NT2/D1 (cell line): ENCODE measurements around the gene CMC4.

Source experiments
- DNase-seq: peaks from one replicate; pipeline ENCODE4 v3.0.0-alpha.2; 2011; ENCODE audit warnings: low read depth, low spot score
- H3K27me3 ChIP-seq: 2 replicates; pipeline ENCODE4 v1.6.0; 2011; ENCODE audit warnings: mild to moderate bottlenecking; ENCODE audit not compliant: insufficient read length, insufficient read depth
- H3K36me3 ChIP-seq: 2 replicates; pipeline ENCODE4 v1.6.1; 2011; ENCODE audit warnings: mild to moderate bottlenecking, low read length, mixed read lengths; ENCODE audit not compliant: insufficient read depth, insufficient read length
- H3K4me1 ChIP-seq: 2 replicates; pipeline ENCODE4 v1.5.1; 2011; ENCODE audit not compliant: insufficient read depth, insufficient read length
- H3K4me3 ChIP-seq: 2 replicates; pipeline ENCODE4 v1.5.1; 2011; ENCODE audit warnings: low read depth; ENCODE audit not compliant: insufficient read length
- H3K9ac ChIP-seq: 2 replicates; pipeline ENCODE4 v1.6.0; 2011; ENCODE audit warnings: low read depth; ENCODE audit not compliant: insufficient read length
- H3K9me3 ChIP-seq: 2 replicates; pipeline ENCODE4 v1.5.1; 2011; ENCODE audit warnings: mild to moderate bottlenecking, low read length; ENCODE audit not compliant: insufficient read depth
- SUZ12 ChIP-seq: IDR thresholded peaks from 2 replicates; pipeline ENCODE4 v1.6.1; 2011; ENCODE audit not compliant: insufficient read length, insufficient read depth; ENCODE audit errors: extremely low read depth
- YY1 ChIP-seq: IDR thresholded peaks from 2 replicates; pipeline ENCODE4 v1.6.1; 2011; ENCODE audit not compliant: insufficient read length, insufficient read depth
- ZNF274 ChIP-seq: IDR thresholded peaks from 2 replicates; pipeline ENCODE4 v1.6.1; 2011; ENCODE audit warnings: mild to moderate bottlenecking, low read depth, low read length

CMC4 gene

DNA sequence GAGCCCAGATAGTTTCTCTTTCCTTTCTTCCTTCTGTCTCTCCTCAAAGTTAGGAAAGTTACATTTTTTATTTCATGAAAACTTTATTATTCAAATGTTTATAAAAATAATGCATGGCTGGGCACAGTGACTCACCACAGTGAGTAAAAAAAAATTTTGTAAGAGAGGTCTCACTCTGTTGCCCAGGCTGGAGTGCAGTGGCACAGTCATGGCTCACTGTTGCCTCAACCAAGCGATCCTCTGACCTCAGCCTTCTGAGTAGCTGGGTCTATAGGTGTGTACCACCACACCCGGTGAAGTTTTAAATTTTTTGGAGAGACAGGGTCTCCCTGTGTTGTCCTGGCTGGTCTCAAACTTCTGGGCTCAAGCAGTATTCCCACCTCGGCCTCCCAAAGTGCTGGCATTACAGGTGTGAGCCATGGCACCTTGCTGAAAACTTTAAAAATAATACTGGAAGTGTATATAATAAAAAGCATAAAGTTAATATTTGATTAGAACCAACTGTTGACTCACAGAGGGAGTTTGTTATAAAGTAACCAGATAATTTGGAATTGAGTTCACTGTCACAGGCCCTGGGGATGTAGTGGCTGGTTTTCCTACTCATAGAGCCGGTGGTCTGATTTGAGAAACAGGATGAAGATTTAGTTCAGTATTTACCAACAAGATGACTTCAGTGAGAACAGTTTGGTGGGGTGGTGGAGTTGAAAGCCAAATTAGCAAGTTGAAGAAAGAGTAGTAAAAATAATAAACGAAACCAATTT, 18.0 kb downstream of the CMC4 start:
- no peaks in the 10 kb centered on the region for H3K27me3 ChIP-seq
- no peak for TF ChIP-seq ZNF274
- no peak for TF ChIP-seq SUZ12
- TF ChIP-seq YY1, result no peak
- H3K9ac ChIP-seq, result no peak overlapping the region
- no peak for DNase-seq
- peaks cover 5% of the 10 kb centered on the region for H3K36me3 ChIP-seq
- no peak overlapping the region for H3K4me3 ChIP-seq
- no peaks in the 10 kb centered on the region for H3K9me3 ChIP-seq
- no peaks in the 10 kb centered on the region for H3K4me1 ChIP-seq

DNA sequence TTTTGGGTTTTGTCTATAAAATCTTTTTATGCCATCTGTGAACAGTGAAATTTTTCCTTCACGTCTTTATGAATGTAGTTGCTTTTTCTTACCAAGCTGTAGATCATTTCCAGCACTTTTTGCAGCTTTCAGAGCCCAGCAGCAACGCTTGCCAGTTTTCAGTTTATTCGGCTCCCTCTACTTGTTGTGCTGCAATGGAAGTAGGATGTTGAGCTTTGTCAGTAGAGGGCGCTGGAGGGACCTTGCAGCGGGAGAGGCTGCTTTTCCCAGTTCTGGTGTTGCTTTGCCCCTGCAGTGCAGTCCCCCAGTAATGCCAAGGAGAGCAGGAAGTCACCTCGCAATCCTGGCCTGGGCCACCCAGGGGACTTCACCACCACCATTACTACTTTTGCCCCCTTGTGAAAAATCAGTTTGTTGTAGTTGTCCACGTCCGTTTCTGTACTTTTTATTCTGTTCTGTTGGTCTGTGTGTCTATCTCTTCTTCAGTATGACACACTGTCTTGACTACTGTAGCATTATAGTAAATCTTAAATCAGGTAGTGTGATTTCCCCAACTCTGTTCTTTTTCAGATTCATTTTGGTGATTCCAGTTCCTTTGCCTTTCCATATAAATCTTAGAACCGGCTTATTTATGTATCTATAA, 21.8 kb downstream of the CMC4 start:
- Histone ChIP-seq H3K4me1 (no peaks in the 10 kb centered on the region), H3K4me3 (no peak overlapping the region), H3K36me3 (peaks cover 7% of the 10 kb centered on the region), H3K27me3 (no peaks in the 10 kb centered on the region), H3K9me3 (no peaks in the 10 kb centered on the region), H3K9ac (no peak overlapping the region)
- no peak for DNase-seq
- no peak for TF ChIP-seq ZNF274
- no peak for TF ChIP-seq SUZ12
- no peak for TF ChIP-seq YY1

DNA sequence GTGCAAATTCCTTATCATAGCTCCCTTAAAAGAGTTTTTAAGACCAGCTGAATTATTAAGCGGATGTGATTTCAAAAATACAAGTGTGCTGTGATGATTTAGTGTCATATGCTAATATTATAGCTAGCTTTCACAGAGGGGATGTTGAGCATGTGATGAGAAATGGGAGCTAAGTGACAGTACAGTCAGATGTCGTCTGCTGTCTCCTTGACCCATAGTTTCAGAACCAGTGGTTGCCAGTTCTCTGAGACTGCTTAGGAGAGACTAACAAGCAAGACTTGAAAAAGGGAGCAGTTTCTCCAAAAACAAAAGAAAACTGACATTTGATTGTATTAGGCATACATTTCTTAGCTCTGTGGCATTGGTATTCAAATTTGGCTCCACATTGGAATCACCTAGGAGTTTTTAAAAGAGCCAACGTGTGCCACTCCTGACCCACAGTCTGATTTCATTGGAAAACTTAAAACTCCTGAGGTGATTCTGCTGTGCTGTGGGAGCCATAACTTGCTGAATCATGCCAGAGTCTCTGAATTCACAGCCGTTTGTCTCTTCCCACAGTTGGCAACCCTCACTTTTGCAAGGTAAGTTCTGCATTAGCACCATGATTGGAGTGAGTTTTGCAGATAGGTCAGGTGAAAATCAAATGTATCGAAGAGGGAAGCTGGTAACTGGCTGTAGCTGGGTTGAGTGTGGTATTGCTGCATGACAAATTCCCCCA, 24.0 kb downstream of the CMC4 start:
- H3K27me3 ChIP-seq, result no peaks in the 10 kb centered on the region
- DNase-seq, result no peak
- no peak for TF ChIP-seq SUZ12
- TF ChIP-seq ZNF274, result no peak
- no peak for TF ChIP-seq YY1
- no peaks in the 10 kb centered on the region for H3K4me1 ChIP-seq
- no peak overlapping the region for H3K9ac ChIP-seq
- no peak overlapping the region for H3K4me3 ChIP-seq
- peaks cover 7% of the 10 kb centered on the region for H3K36me3 ChIP-seq
- H3K9me3 ChIP-seq, result no peaks in the 10 kb centered on the region

DNA sequence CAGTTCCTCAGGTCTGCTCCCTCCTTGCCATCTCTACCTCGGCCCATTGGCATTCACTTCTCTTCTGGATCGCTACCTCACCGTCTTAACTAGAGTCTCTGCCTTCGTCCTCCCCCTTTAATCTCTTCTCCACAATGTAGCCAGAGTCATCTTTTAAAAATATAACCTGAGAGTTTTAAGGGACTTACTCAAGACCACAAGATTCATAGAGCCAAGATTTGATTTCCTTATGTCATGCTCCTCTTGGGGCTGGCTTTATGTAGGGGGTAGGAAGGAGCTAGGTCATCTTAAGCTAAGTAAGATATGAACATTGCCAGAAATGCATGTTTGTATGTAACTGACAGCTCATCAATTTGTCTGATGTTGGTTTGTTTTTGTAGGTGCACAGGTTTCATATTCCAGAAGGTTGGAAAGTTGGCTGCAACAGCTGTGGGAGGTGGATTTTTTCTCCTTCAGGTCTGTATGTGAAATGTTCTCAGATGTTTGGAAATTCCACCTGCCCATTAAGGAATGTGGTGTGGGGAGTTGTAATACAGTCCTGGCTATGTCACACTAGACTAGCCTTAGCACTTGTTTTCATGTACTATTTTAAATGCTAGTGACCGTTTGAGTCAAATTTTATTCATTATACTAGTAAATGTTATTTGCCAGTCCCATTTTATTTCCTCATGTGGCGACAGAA, 24.7 kb downstream of the CMC4 start:
- H3K9ac ChIP-seq, result no peak overlapping the region
- H3K36me3 ChIP-seq, result peaks cover 7% of the 10 kb centered on the region
- no peaks in the 10 kb centered on the region for H3K27me3 ChIP-seq

DNA sequence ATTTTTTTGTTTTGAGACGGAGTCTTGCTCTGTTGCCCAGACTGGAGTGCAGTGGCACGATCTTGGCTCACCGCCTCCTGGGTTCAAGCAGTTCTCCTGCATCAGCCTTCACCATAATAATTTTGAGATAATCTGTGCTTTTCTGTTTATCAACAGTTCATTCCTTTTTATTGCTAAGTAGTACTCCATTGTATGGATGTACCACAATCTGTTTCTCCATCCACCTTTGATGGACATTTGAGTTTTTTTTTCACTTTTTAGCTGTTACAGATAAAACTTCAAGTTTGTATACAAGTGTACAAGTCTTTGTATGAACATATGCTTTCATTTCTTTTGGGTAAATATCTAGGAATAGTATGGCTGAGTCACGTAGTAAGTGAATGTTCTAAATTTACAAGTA, 35.2 kb downstream of the CMC4 start:
- no peak for DNase-seq
- Histone ChIP-seq H3K9me3 (peaks cover 12% of the 10 kb centered on the region; the same call in 1 of the 2 replicates), H3K4me1 (no peaks in the 10 kb centered on the region), H3K27me3 (no peaks in the 10 kb centered on the region), H3K9ac (no peak overlapping the region), H3K4me3 (no peak overlapping the region), H3K36me3 (no peaks in the 10 kb centered on the region)
- TF ChIP-seq ZNF274 (no peak), YY1 (no peak), SUZ12 (no peak)

More for the DNA sequence above, 24.7 kb downstream of the CMC4 start:
- H3K4me1 ChIP-seq, result no peaks in the 10 kb centered on the region
- no peaks in the 10 kb centered on the region for H3K9me3 ChIP-seq
- H3K4me3 ChIP-seq, result no peak overlapping the region
- DNase-seq, result no peak
- TF ChIP-seq SUZ12 (no peak), ZNF274 (no peak)

DNA sequence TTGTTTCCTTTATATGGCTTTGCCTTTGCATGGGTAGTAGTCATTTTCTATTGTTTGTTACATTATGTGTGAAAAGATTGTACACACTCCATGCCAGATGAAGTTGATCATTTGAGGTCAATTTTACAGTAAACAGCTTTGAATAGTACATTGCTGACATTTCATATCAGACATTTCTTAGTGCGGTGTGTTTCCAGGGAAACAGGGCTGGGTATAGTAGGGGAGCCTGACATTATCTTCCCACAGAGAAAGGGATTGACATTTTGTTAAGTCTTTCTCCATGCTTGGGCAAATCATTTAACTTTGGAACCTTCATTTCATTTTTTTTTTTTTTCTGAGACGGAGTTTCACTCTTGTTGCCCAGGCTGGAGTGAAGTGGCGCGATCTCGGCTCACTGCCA, 39.3 kb downstream of the CMC4 start:
- H3K4me1 ChIP-seq, result no peaks in the 10 kb centered on the region
- H3K9ac ChIP-seq, result no peak overlapping the region
- H3K4me3 ChIP-seq, result no peak overlapping the region
- DNase-seq, result no peak
- TF ChIP-seq SUZ12 (no peak), YY1 (no peak), ZNF274 (no peak)
- H3K36me3 ChIP-seq, result no peaks in the 10 kb centered on the region
- H3K27me3 ChIP-seq, result no peaks in the 10 kb centered on the region
- peaks cover 12% of the 10 kb centered on the region; the same call in 1 of the 2 replicates for H3K9me3 ChIP-seq
